WTC11 (cell line): ENCODE measurements around the gene RAP1GAP. TPM values are rescaled to one million over a fixed set of nuclear protein-coding genes. Genes with fewer than 3 reads are reported as not detected.

Experiments
- ATAC-seq: fragments of 200-7000 bp; cut with Tn5 transposase; 2 replicates; pipeline ENCODE4 v1.10.0; 2021; ENCODE audit warnings: mild to moderate bottlenecking, moderate library complexity
- CTCF ChIA-PET: fragments of 300-600 bp; sonication (Branson Sonifier 250); formaldehyde crosslinking; loops from one replicate; lab custom pipeline; 2021; ENCODE audit warnings: antibody characterized with exemption; lab: Charles Lee
- POLR2A ChIA-PET: fragments of 350-600 bp; sonication (Branson Sonifier 250); formaldehyde crosslinking; loops from one replicate; lab custom pipeline; 2021; ENCODE audit warnings: antibody characterized with exemption; lab: Charles Lee
- DNase-seq: peaks from one replicate; pipeline ENCODE4 v3.0.0; 2021; ENCODE audit warnings: low spot score
- H3K27ac Mint-ChIP-seq: 2 replicates; pipeline ENCODE4 v1.8.0; 2021; ENCODE audit warnings: mixed read lengths
- H3K27me3 Mint-ChIP-seq: 2 replicates; pipeline ENCODE4 v1.8.0; 2021; ENCODE audit warnings: low read depth, mild to moderate bottlenecking, moderate library complexity, mixed read lengths
- H3K36me3 Mint-ChIP-seq: 2 replicates; pipeline ENCODE4 v1.8.0; 2021; ENCODE audit warnings: mixed read lengths
- H3K4me1 Mint-ChIP-seq: 2 replicates; pipeline ENCODE4 v1.8.0; 2022; ENCODE audit warnings: mixed read lengths
- H3K4me3 Mint-ChIP-seq: 2 replicates; pipeline ENCODE4 v1.8.0; 2021; ENCODE audit warnings: mild to moderate bottlenecking, moderate library complexity, mixed read lengths
- H3K9me3 Mint-ChIP-seq: 2 replicates; pipeline ENCODE4 v1.8.0; 2021; ENCODE audit warnings: mixed read lengths
- ATF1 ChIP-seq: sonication (generic); formaldehyde crosslinking; IDR thresholded peaks from 2 replicates; pipeline ENCODE4 v1.8.1; 2023; ENCODE audit warnings: mild to moderate bottlenecking, moderate library complexity, missing genetic modification reagents
- CREM ChIP-seq: sonication (generic); formaldehyde crosslinking; IDR thresholded peaks from 2 replicates; pipeline ENCODE4 v1.8.1; 2022; ENCODE audit warnings: mild to moderate bottlenecking, missing genetic modification reagents, moderate library complexity
- GRHL2 ChIP-seq: fragments of 250-450 bp; sonication (Bioruptor Pico); IDR thresholded peaks from 2 replicates; pipeline ENCODE4 v1.8.0; 2022; ENCODE audit warnings: mild to moderate bottlenecking, moderate library complexity; ENCODE audit not compliant: insufficient replicate concordance, severe bottlenecking
- GTF2I ChIP-seq: fragments of 250-450 bp; sonication (Bioruptor Pico); conservative IDR thresholded peaks from 2 replicates; pipeline ENCODE4 v1.4.0; 2021; ENCODE audit warnings: mild to moderate bottlenecking
- NFATC4 ChIP-seq: fragments of 250-450 bp; sonication (Bioruptor Pico); IDR thresholded peaks from 2 replicates; pipeline ENCODE4 v1.9.0; 2021; ENCODE audit warnings: mild to moderate bottlenecking
- NR2C2 ChIP-seq: sonication (generic); formaldehyde crosslinking; IDR thresholded peaks from 2 replicates; pipeline ENCODE4 v1.8.0; 2022; ENCODE audit warnings: mild to moderate bottlenecking, missing genetic modification reagents
- OVOL2 ChIP-seq: fragments of 250-450 bp; sonication (Bioruptor Pico); IDR thresholded peaks from 2 replicates; pipeline ENCODE4 v1.9.0; 2021; ENCODE audit warnings: mild to moderate bottlenecking, borderline replicate concordance
- PRRX2 ChIP-seq: fragments of 250-450 bp; sonication (Bioruptor Pico); IDR thresholded peaks from 2 replicates; pipeline ENCODE4 v1.8.0; 2021; ENCODE audit warnings: mild to moderate bottlenecking
- SMAD4 ChIP-seq: sonication (generic); formaldehyde crosslinking; IDR thresholded peaks from 2 replicates; pipeline ENCODE4 v1.8.0; 2022; ENCODE audit warnings: mild to moderate bottlenecking, missing genetic modification reagents
- SP1 ChIP-seq: sonication (generic); formaldehyde crosslinking; conservative IDR thresholded peaks from 2 replicates; pipeline ENCODE4 v1.8.1; 2022; ENCODE audit warnings: missing genetic modification reagents
- ZNF138 ChIP-seq: sonication (generic); formaldehyde crosslinking; conservative IDR thresholded peaks from 2 replicates; pipeline ENCODE4 v1.8.1; 2022; ENCODE audit warnings: mild to moderate bottlenecking, moderate library complexity, missing genetic modification reagents
- ZNF232 ChIP-seq: sonication (generic); formaldehyde crosslinking; IDR thresholded peaks from 2 replicates; pipeline ENCODE4 v1.8.0; 2022; ENCODE audit warnings: mild to moderate bottlenecking, missing genetic modification reagents
- ZNF317 ChIP-seq: sonication (generic); formaldehyde crosslinking; IDR thresholded peaks from 2 replicates; pipeline ENCODE4 v1.8.1; 2023; ENCODE audit warnings: low read depth, mild to moderate bottlenecking, moderate library complexity, missing genetic modification reagents, borderline replicate concordance
- ZNF423 ChIP-seq: fragments of 250-450 bp; sonication (Bioruptor Pico); IDR thresholded peaks from 2 replicates; pipeline ENCODE4 v2.1.2; 2022; ENCODE audit warnings: mild to moderate bottlenecking, moderate library complexity
- ZNF671 ChIP-seq: fragments of 250-450 bp; sonication (Bioruptor Pico); IDR thresholded peaks from 2 replicates; pipeline ENCODE4 v1.8.0; 2021; ENCODE audit warnings: mild to moderate bottlenecking
- total RNA-seq: library from RNA; stranded (reverse); gene quantifications from 3 replicates; pipeline ENCODE4 v1.2.3, GENCODE V29; 2021
- TF ChIP-seq, protein P1 (sequence below): fragments of 250-450 bp; sonication (Bioruptor Pico); IDR thresholded peaks from 2 replicates; pipeline ENCODE4 v1.8.0; 2021; ENCODE audit warnings: mild to moderate bottlenecking
- TF ChIP-seq, protein P2 (sequence below): sonication (generic); formaldehyde crosslinking; IDR thresholded peaks from 2 replicates; pipeline ENCODE4 v1.8.1; 2022; ENCODE audit warnings: low read depth, missing genetic modification reagents, borderline replicate concordance
- TF ChIP-seq, protein P3 (sequence below): sonication (generic); formaldehyde crosslinking; IDR thresholded peaks from 2 replicates; pipeline ENCODE4 v1.8.0; 2022; ENCODE audit warnings: mild to moderate bottlenecking, missing genetic modification reagents
- TF ChIP-seq, protein P4 (sequence below): sonication (generic); formaldehyde crosslinking; IDR thresholded peaks from 2 replicates; pipeline ENCODE4 v1.8.0; 2022; ENCODE audit warnings: mild to moderate bottlenecking, missing genetic modification reagents
- TF ChIP-seq, protein P5 (sequence below): sonication (generic); formaldehyde crosslinking; IDR thresholded peaks from 2 replicates; pipeline ENCODE4 v1.8.0; 2022; ENCODE audit warnings: missing genetic modification reagents
- TF ChIP-seq, protein P6 (sequence below): sonication (generic); formaldehyde crosslinking; conservative IDR thresholded peaks from 2 replicates; pipeline ENCODE4 v1.8.1; 2022; ENCODE audit warnings: mild to moderate bottlenecking, missing genetic modification reagents
- TF ChIP-seq, protein P7 (sequence below): sonication (generic); formaldehyde crosslinking; IDR thresholded peaks from 2 replicates; pipeline ENCODE4 v1.8.0; 2022; ENCODE audit warnings: mild to moderate bottlenecking, missing genetic modification reagents

RAP1GAP gene
- total RNA-seq, 1 experiment from 2014 or later, result 7.6 TPM

DNA sequence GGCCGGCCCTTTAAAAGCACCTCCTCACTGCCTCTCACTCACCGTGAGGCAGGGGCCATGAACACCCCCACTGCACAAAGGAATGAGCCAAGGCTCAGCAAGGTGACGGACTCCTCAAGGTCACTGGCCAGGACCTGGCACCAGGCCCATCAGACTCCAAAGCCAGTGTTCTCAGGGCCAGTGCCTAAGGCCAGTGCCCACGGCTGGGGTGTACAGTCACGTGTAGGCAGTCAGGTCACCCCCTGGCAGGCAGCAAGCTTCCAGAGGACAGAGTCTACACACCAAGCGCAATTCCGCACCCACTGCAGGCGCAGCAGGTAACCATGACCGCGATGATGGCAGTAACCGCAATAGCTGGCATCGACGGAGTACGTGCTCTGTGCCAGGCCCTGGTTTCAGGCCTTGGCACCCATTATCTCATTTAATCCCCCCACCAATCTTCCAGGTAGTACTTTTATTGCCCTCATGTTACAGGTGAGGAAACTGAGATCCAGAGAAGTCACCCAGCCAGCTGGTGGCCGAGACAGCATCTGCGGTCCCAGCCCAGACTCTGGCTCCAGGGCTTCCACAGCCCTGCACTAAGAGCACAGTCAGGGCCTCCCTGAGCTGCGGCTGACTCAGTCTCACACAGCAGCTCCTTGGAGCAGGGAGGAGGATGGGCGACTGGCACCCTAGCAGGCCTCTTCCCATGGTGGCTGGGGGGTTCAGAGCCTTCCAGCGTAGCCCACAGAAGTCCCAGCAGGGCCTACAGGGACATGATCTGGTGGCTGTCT, 27.0 kb downstream of the RAP1GAP start:
- TF ChIP-seq, protein P1, sequence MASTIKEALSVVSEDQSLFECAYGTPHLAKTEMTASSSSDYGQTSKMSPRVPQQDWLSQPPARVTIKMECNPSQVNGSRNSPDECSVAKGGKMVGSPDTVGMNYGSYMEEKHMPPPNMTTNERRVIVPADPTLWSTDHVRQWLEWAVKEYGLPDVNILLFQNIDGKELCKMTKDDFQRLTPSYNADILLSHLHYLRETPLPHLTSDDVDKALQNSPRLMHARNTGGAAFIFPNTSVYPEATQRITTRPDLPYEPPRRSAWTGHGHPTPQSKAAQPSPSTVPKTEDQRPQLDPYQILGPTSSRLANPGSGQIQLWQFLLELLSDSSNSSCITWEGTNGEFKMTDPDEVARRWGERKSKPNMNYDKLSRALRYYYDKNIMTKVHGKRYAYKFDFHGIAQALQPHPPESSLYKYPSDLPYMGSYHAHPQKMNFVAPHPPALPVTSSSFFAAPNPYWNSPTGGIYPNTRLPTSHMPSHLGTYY (CRISPR knock-in tag), result no peak
- TF ChIP-seq NR2C2 (CRISPR knock-in tag), result no peak
- TF ChIP-seq PRRX2 (CRISPR knock-in tag), result no peak
- TF ChIP-seq SP1, result no peak
- no peak for TF ChIP-seq NFATC4 (CRISPR knock-in tag)
- DNase-seq (no peak), ATAC-seq (no peak)
- H3K4me3 Mint-ChIP-seq, result no peak overlapping the region
- CTCF ChIA-PET, result interaction anchor here (0.6 to 1.4 kb wide), 2 partner anchors 13 to 221 kb away, joined by 3 to 4 read pairs; no protein-coding TSS in a partner anchor
- H3K9me3 Mint-ChIP-seq, result no peaks in the 10 kb centered on the region
- no peaks in the 10 kb centered on the region for H3K36me3 Mint-ChIP-seq
- H3K4me1 Mint-ChIP-seq, result peaks cover 18% of the 10 kb centered on the region
- POLR2A ChIA-PET, result no interaction called here
- no peak overlapping the region for H3K27ac Mint-ChIP-seq
- H3K27me3 Mint-ChIP-seq, result no peaks in the 10 kb centered on the region

DNA sequence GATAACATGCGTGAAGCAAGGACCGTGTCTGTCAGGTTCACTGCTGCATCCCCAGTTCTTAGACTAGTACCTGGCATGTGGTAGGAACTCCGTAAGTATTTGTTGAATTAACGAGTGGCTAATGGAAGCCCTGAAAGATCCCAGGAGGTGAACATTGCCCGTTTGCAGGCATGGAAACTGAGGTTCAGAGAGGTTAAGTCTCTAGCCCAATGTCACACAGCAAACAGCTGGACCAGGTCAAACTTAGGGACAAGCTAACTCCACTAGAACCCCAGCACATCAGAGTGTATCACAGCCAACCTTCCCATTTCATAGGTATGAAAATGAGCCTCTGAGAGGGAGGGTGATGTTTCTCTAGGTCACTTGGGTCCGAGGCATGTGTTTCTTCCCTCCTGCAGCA, 27.6 kb downstream of the RAP1GAP start:
- peaks cover 18% of the 10 kb centered on the region for H3K4me1 Mint-ChIP-seq
- CTCF ChIA-PET, result interaction anchor here (0.6 to 1.4 kb wide), 2 partner anchors 14 to 222 kb away, joined by 3 to 4 read pairs; no protein-coding TSS in a partner anchor
- POLR2A ChIA-PET, result no interaction called here
- H3K27ac Mint-ChIP-seq, result no peak overlapping the region
- no peak for DNase-seq
- no peaks in the 10 kb centered on the region for H3K36me3 Mint-ChIP-seq
- TF ChIP-seq ATF1 (no peak), GRHL2 (no peak), ZNF671 (CRISPR knock-in tag) (no peak), PRRX2 (CRISPR knock-in tag) (no peak), OVOL2 (CRISPR knock-in tag) (no peak), NR2C2 (CRISPR knock-in tag) (no peak), SMAD4 (CRISPR knock-in tag) (no peak), ZNF317 (CRISPR knock-in tag) (no peak), ZNF232 (CRISPR knock-in tag) (no peak), ZNF423 (no peak)
- TF ChIP-seq, protein P2, sequence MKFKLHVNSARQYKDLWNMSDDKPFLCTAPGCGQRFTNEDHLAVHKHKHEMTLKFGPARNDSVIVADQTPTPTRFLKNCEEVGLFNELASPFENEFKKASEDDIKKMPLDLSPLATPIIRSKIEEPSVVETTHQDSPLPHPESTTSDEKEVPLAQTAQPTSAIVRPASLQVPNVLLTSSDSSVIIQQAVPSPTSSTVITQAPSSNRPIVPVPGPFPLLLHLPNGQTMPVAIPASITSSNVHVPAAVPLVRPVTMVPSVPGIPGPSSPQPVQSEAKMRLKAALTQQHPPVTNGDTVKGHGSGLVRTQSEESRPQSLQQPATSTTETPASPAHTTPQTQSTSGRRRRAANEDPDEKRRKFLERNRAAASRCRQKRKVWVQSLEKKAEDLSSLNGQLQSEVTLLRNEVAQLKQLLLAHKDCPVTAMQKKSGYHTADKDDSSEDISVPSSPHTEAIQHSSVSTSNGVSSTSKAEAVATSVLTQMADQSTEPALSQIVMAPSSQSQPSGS, result no peak
- TF ChIP-seq, protein P3, sequence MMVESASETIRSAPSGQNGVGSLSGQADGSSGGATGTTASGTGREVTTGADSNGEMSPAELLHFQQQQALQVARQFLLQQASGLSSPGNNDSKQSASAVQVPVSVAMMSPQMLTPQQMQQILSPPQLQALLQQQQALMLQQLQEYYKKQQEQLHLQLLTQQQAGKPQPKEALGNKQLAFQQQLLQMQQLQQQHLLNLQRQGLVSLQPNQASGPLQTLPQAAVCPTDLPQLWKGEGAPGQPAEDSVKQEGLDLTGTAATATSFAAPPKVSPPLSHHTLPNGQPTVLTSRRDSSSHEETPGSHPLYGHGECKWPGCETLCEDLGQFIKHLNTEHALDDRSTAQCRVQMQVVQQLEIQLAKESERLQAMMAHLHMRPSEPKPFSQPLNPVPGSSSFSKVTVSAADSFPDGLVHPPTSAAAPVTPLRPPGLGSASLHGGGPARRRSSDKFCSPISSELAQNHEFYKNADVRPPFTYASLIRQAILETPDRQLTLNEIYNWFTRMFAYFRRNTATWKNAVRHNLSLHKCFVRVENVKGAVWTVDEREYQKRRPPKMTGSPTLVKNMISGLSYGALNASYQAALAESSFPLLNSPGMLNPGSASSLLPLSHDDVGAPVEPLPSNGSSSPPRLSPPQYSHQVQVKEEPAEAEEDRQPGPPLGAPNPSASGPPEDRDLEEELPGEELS (CRISPR knock-in tag), result no peak
- TF ChIP-seq, protein P4, sequence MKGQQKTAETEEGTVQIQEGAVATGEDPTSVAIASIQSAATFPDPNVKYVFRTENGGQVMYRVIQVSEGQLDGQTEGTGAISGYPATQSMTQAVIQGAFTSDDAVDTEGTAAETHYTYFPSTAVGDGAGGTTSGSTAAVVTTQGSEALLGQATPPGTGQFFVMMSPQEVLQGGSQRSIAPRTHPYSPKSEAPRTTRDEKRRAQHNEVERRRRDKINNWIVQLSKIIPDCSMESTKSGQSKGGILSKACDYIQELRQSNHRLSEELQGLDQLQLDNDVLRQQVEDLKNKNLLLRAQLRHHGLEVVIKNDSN (CRISPR knock-in tag), result no peak
- H3K9me3 Mint-ChIP-seq, result no peaks in the 10 kb centered on the region
- H3K27me3 Mint-ChIP-seq, result no peaks in the 10 kb centered on the region
- no peak overlapping the region for H3K4me3 Mint-ChIP-seq
- no peak for ATAC-seq

DNA sequence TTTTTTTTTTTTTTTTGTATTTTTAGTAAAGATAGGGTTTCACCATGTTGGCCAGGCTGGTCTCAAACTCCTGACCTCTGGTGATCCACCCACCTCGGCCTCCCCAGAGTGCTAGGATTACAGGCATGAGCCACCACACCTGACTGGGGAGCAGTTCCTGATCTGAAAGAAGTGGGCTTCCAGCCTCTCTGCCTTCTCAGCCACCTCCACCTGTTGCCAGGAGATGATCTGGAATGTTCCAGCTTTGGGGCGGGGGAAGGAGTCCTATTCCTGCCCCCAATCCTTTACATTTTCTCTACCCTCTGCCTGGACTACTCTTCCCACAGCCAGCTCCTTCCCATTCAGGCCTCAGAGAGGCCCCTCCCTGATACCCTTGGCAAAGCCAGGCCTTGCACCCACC, 28.1 kb downstream of the RAP1GAP start:
- H3K9me3 Mint-ChIP-seq, result no peaks in the 10 kb centered on the region
- peaks cover 18% of the 10 kb centered on the region for H3K4me1 Mint-ChIP-seq
- no peaks in the 10 kb centered on the region for H3K36me3 Mint-ChIP-seq
- H3K4me3 Mint-ChIP-seq, result no peak overlapping the region
- H3K27ac Mint-ChIP-seq, result no peak overlapping the region
- ChIA-PET CTCF (interaction anchor here (1.4 kb wide), 1 partner anchor 14 kb away, joined by 4 read pairs; no protein-coding TSS in a partner anchor), POLR2A (no interaction called here)
- no peaks in the 10 kb centered on the region for H3K27me3 Mint-ChIP-seq
- ATAC-seq, result no peak
- no peak for DNase-seq
- no peak for TF ChIP-seq ZNF232 (CRISPR knock-in tag)
- TF ChIP-seq GTF2I (CRISPR knock-in tag), result no peak
- TF ChIP-seq ZNF138 (CRISPR knock-in tag), result no peak
- TF ChIP-seq, protein P5, sequence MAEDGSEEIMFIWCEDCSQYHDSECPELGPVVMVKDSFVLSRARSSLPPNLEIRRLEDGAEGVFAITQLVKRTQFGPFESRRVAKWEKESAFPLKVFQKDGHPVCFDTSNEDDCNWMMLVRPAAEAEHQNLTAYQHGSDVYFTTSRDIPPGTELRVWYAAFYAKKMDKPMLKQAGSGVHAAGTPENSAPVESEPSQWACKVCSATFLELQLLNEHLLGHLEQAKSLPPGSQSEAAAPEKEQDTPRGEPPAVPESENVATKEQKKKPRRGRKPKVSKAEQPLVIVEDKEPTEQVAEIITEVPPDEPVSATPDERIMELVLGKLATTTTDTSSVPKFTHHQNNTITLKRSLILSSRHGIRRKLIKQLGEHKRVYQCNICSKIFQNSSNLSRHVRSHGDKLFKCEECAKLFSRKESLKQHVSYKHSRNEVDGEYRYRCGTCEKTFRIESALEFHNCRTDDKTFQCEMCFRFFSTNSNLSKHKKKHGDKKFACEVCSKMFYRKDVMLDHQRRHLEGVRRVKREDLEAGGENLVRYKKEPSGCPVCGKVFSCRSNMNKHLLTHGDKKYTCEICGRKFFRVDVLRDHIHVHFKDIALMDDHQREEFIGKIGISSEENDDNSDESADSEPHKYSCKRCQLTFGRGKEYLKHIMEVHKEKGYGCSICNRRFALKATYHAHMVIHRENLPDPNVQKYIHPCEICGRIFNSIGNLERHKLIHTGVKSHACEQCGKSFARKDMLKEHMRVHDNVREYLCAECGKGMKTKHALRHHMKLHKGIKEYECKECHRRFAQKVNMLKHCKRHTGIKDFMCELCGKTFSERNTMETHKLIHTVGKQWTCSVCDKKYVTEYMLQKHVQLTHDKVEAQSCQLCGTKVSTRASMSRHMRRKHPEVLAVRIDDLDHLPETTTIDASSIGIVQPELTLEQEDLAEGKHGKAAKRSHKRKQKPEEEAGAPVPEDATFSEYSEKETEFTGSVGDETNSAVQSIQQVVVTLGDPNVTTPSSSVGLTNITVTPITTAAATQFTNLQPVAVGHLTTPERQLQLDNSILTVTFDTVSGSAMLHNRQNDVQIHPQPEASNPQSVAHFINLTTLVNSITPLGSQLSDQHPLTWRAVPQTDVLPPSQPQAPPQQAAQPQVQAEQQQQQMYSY, result no peak
- TF ChIP-seq, protein P6, sequence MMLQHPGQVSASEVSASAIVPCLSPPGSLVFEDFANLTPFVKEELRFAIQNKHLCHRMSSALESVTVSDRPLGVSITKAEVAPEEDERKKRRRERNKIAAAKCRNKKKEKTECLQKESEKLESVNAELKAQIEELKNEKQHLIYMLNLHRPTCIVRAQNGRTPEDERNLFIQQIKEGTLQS (CRISPR knock-in tag), result no peak
- no peak for TF ChIP-seq ZNF317 (CRISPR knock-in tag)
- TF ChIP-seq CREM (CRISPR knock-in tag), result no peak
- TF ChIP-seq, protein P7, sequence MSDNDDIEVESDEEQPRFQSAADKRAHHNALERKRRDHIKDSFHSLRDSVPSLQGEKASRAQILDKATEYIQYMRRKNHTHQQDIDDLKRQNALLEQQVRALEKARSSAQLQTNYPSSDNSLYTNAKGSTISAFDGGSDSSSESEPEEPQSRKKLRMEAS, result no peak
